Measurements from ENCODE around the gene GRIA4.

DNA sequence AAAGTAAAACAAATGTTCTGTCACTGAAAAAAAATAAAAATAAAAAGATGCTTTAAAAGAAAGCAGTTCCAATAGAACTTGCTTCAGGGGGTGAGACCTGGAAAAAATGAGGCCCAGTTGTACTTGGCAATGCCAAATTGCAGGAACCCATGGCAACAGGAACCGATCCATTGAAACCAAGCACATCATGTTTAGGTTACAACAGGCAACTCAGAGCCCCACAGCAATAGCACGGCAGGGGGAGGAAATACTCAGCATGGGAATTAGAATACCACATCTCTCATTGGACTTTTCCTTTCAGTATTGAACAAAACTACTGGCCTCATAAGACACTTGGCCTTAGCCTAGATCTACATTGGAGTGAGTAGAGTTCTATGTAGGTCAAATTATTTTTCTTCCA, 327.9 kb downstream of the GRIA4 start:
- TF ChIP-seq, protein P1, sequence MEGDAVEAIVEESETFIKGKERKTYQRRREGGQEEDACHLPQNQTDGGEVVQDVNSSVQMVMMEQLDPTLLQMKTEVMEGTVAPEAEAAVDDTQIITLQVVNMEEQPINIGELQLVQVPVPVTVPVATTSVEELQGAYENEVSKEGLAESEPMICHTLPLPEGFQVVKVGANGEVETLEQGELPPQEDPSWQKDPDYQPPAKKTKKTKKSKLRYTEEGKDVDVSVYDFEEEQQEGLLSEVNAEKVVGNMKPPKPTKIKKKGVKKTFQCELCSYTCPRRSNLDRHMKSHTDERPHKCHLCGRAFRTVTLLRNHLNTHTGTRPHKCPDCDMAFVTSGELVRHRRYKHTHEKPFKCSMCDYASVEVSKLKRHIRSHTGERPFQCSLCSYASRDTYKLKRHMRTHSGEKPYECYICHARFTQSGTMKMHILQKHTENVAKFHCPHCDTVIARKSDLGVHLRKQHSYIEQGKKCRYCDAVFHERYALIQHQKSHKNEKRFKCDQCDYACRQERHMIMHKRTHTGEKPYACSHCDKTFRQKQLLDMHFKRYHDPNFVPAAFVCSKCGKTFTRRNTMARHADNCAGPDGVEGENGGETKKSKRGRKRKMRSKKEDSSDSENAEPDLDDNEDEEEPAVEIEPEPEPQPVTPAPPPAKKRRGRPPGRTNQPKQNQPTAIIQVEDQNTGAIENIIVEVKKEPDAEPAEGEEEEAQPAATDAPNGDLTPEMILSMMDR (IDR thresholded peaks at IDR 0.05) = no peak
- no peak for TF ChIP-seq EZH2 (IDR thresholded peaks at IDR 0.05; ENCODE audit: borderline replicate concordance, insufficient read depth, low read depth, low read length, poor library complexity, severe bottlenecking)

Data from B cell (primary cell).